Measurements from ENCODE around the gene OR8B12.

Gene OR8B12

DNA sequence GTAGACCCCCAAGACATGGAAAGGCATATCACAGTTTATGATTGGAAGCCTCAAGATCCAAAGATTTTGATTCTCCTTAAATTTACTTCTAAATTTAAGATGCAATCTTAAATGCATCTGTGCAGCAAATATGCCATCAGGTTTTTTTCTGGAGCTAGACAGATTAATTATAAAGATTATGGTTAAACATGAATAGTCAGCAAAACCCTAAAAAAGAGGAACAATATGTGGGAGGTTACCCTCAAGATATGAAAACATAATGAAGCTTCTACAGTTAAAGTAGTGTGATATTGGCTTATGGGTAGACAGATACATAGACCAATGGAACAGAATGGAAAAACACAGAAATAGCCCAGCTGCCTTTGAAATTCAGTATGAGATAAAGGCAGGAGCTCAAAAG, 31.7 kb downstream of the OR8B12 start:
- TF ChIP-seq, protein P1, sequence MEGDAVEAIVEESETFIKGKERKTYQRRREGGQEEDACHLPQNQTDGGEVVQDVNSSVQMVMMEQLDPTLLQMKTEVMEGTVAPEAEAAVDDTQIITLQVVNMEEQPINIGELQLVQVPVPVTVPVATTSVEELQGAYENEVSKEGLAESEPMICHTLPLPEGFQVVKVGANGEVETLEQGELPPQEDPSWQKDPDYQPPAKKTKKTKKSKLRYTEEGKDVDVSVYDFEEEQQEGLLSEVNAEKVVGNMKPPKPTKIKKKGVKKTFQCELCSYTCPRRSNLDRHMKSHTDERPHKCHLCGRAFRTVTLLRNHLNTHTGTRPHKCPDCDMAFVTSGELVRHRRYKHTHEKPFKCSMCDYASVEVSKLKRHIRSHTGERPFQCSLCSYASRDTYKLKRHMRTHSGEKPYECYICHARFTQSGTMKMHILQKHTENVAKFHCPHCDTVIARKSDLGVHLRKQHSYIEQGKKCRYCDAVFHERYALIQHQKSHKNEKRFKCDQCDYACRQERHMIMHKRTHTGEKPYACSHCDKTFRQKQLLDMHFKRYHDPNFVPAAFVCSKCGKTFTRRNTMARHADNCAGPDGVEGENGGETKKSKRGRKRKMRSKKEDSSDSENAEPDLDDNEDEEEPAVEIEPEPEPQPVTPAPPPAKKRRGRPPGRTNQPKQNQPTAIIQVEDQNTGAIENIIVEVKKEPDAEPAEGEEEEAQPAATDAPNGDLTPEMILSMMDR (IDR thresholded peaks at IDR 0.05; ENCODE audit: insufficient read depth, missing control alignments), result no peak
- DNase-seq (ENCODE audit: insufficient read length, low spot score), result no peak
- FAIRE-seq, result no peak

DNA sequence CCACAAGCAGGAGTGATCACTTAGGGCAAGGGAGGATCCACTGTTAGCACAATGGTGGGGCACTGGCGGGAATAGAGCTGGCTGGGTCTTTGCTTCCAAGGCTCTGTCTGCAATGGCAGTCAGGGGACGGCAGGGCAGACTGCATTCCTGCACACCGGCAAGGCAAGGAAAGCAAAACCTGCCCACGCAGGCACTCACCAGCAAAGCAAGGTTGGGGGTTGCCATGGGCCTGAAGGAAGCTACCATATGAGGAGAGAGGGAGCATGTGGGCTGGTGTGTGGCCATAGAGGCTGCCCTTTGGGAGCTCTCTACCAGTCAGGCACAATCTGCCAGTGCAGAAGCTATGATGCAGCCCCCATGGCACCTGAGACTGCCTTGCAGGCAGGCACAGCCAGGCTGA, 33.2 kb downstream of the OR8B12 start:
- no peak for DNase-seq (ENCODE audit: insufficient read length, low spot score)
- TF ChIP-seq, protein P1 (IDR thresholded peaks at IDR 0.05; ENCODE audit: insufficient read depth, missing control alignments), result no peak

DNA sequence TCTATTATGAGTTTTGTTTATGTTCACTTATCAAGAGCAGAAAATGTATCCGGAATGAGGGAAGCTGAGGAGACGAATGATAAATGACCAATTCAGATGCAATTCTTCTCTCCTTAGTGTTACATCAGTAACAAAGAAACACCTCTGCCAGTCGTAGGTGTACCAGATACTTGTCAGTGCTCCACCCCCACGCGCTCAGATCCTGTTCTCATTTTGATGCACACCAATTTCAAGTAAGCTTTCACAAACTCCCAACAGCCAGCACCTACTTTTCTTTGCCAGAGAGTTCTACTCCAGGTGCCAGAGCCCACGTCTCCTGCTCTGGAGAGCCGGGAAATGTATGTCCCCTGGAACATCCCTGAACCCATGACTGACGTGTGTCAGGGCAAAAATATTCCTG, 43.7 kb downstream of the OR8B12 start:
- TF ChIP-seq, protein P1 (IDR thresholded peaks at IDR 0.05; ENCODE audit: insufficient read depth, missing control alignments), result no peak
- no peak for FAIRE-seq
- DNase-seq (ENCODE audit: insufficient read length, low spot score), result no peak

More for the DNA sequence above, 33.2 kb downstream of the OR8B12 start:
- no peak for FAIRE-seq

DNA sequence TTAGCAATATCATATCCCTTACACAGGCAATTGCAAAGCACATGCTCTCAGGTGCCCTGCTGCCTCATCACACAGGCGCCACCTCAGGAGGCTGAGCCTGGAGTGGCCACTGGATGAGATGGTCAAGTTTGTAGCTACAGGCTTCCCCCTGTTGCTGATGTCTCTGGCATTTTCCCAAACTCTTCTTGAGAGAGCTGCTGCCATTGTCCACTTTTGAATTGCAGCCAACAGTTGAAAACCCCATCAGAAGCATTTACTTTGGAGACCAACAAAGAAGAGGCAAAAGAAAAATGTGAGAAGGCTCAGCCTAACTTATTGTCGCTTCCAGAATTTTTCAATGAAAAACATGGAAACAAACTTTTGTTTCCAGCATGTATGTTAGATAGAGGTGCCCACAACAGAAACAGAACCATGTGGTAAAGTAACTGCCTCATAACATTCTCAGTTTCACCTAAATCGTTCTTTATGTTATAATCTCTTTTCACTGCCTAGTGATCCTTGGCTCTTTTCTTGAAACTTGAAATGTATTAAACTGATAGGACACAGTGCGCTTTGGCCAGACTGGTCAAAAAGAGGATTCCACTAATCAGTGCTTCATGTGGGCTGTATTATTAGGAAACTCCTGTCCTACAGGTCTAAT, 50.3 kb downstream of the OR8B12 start:
- TF ChIP-seq, protein P1 (IDR thresholded peaks at IDR 0.05; ENCODE audit: insufficient read depth, missing control alignments), result no peak
- FAIRE-seq, result no peak
- DNase-seq (ENCODE audit: insufficient read length, low spot score), result no peak
